ENCODE results near the gene IGHMBP2. TPM values are rescaled to one million over a fixed set of nuclear protein-coding genes. Genes with fewer than 3 reads are reported as not detected.

IGHMBP2 gene
- total RNA-seq, 1 experiment from 2014 or later, result 49.1 TPM

DNA sequence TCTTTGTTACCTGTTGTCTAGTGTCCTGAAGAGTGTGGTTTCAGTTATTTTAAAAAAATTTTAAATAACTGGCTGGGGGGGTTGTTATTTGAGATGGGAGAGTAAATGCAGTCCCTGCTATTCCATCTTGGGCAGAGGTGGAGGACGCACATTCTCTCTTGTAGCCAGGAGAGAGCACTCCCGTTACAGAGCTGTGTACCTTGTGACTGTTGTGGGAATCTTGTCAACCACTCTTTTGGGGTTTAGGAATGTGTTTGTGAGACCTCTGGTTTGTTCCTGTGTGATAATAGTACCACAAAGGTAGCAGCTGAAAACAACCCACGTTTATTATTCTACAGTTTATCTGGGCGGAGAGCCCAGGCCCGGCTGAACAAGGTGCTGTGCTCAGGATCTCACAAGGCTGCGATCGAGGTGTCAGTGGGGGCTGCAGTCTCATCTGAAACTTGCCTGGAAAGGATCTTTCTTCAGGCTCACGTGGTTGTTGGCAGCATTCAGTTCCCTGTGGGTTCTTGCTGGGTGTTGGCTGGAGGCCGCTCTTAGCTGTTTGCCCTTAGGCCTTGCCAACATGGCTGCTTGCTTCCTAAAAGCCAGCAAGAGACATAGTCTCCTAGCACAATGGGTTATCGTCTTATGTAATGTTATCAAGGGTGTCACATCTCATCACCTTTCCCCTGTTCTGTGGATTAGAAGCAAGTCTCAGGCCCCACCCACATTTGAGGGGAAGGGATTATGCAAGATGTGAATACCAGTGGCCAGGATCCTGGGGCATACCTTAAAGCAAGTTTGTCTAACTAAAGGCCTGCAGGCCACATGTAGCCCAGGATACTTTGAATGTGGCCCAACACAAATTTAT, 20.6 kb downstream of the IGHMBP2 start:
- ChIA-PET CTCF (no interaction called here), POLR2A (interaction anchor here (0.7 kb wide), 1 partner anchor 286 kb away, joined by 3 read pairs; no protein-coding TSS in a partner anchor)
- Mint-ChIP-seq H3K9me3 (ENCODE audit: unreplicated experiment) (peaks cover 25% of the 10 kb centered on the region), H3K36me3 (ENCODE audit: insufficient read depth, unreplicated experiment) (peaks cover 90% of the 10 kb centered on the region), H3K27ac (ENCODE audit: unreplicated experiment) (no peak overlapping the region), H3K4me3 (ENCODE audit: unreplicated experiment) (no peak overlapping the region), H3K27me3 (ENCODE audit: insufficient read depth, unreplicated experiment) (no peaks in the 10 kb centered on the region), H3K4me1 (ENCODE audit: low read depth, unreplicated experiment) (no peaks in the 10 kb centered on the region)
- TF ChIP-seq, protein P1, sequence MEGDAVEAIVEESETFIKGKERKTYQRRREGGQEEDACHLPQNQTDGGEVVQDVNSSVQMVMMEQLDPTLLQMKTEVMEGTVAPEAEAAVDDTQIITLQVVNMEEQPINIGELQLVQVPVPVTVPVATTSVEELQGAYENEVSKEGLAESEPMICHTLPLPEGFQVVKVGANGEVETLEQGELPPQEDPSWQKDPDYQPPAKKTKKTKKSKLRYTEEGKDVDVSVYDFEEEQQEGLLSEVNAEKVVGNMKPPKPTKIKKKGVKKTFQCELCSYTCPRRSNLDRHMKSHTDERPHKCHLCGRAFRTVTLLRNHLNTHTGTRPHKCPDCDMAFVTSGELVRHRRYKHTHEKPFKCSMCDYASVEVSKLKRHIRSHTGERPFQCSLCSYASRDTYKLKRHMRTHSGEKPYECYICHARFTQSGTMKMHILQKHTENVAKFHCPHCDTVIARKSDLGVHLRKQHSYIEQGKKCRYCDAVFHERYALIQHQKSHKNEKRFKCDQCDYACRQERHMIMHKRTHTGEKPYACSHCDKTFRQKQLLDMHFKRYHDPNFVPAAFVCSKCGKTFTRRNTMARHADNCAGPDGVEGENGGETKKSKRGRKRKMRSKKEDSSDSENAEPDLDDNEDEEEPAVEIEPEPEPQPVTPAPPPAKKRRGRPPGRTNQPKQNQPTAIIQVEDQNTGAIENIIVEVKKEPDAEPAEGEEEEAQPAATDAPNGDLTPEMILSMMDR (IDR thresholded peaks at IDR 0.05; ENCODE audit: insufficient read depth in 1 of 2, low read depth in 1 of 2, low read length in 1 of 2, severe bottlenecking in 1 of 2, unreplicated experiment in 1 of 2), result no peak
- no TSS peak for BruUV-seq (replicated peaks)
- Histone ChIP-seq H3K9me3 (peaks cover 14% of the 10 kb centered on the region), H3K4me1 (no peaks in the 10 kb centered on the region), H3K4me3 (ENCODE audit: low read depth, low read length) (no peak overlapping the region), H3K36me3 (ENCODE audit: control insufficient read depth, insufficient read depth, low read length) (peaks cover 13% of the 10 kb centered on the region), H3K27me3 (replicated peaks; ENCODE audit: control insufficient read depth, insufficient read depth, low read length) (no peaks in the 10 kb centered on the region)
- DNase-seq, result no peak
- intact Hi-C loops (cut with micrococcal nuclease; ENCODE audit: unreplicated experiment), result no loop called here

DNA sequence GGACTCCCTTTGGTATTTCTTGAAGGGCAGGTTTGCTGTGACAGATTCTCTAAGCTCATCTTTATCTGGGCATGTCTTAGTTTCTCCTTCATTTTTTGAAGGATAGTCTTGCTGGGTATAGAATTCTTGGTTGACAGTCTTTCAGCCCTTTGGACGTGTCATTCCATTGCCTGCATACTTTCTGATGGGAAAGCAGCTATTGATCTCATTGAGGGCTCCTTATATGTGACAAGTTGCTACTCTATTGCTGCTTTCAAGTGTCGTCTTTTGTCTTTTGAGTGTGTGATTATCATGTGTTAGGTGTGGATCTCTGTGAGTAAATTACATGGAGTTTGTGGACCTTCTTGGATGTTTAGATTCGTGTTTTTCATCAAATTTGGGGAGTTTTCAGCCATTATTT, 21.9 kb downstream of the IGHMBP2 start:
- no peaks in the 10 kb centered on the region for H3K4me1 ChIP-seq
- Mint-ChIP-seq H3K27ac (ENCODE audit: unreplicated experiment) (no peak overlapping the region), H3K9me3 (ENCODE audit: unreplicated experiment) (peaks cover 25% of the 10 kb centered on the region), H3K4me1 (ENCODE audit: low read depth, unreplicated experiment) (no peaks in the 10 kb centered on the region), H3K36me3 (ENCODE audit: insufficient read depth, unreplicated experiment) (peaks cover 85% of the 10 kb centered on the region), H3K4me3 (ENCODE audit: unreplicated experiment) (no peak overlapping the region), H3K27me3 (ENCODE audit: insufficient read depth, unreplicated experiment) (no peaks in the 10 kb centered on the region)
- no peak for DNase-seq
- peaks cover 12% of the 10 kb centered on the region for H3K36me3 ChIP-seq (ENCODE audit: control insufficient read depth, insufficient read depth, low read length)
- ChIA-PET POLR2A (no interaction called here), CTCF (no interaction called here)
- peaks cover 14% of the 10 kb centered on the region for H3K9me3 ChIP-seq
- H3K27me3 ChIP-seq (replicated peaks; ENCODE audit: control insufficient read depth, insufficient read depth, low read length), result no peaks in the 10 kb centered on the region
- no peak overlapping the region for H3K4me3 ChIP-seq (ENCODE audit: low read depth, low read length)
- TF ChIP-seq, protein P1 (IDR thresholded peaks at IDR 0.05; ENCODE audit: insufficient read depth in 1 of 2, low read depth in 1 of 2, low read length in 1 of 2, severe bottlenecking in 1 of 2, unreplicated experiment in 1 of 2), result no peak
- no TSS peak for BruUV-seq (replicated peaks)
- intact Hi-C loops (cut with micrococcal nuclease; ENCODE audit: unreplicated experiment), result no loop called here

DNA sequence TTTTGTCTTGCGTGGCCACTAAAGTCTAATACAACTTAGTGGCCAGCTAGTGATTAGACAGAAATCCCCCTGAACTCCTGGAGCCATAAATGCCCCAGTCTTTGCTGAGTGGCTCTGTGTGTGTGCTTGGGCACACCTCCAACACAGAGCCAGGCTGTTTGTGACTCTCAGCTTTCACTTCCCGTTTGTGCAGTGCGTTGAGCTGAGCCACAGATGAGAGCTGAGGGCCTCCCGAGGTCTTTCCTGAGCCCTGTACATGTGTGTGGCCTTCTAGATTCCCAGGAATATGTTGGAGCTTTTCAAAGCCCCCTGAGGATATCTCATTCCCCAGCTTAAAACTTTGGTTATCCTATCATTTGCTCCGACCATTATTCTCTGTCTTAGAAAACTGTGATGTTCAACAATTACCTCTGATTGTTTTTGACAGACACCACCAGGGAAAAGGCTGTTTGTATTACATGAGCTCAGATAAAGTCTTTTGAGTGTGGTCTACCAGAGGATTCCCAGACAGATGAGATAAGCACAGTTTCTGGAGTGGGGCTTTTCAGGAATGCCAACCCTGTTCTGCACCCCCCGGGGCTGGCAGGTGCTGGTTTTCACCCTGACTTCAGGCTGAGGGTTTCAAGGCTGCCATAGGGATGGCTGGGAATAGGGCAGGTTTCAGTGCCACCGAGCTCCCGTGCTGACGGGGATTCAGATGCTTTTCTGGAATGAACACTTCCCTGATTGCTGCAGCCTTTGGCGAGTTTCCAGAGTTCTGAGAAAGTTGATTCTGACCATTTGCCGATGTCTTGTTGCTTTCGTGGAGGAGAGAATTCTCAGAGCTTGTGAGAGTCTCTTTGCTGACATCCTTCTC, 23.8 kb downstream of the IGHMBP2 start:
- peaks cover 25% of the 10 kb centered on the region for H3K9me3 Mint-ChIP-seq (ENCODE audit: unreplicated experiment)
- peaks cover 82% of the 10 kb centered on the region for H3K36me3 Mint-ChIP-seq (ENCODE audit: insufficient read depth, unreplicated experiment)
- no peaks in the 10 kb centered on the region for H3K4me1 Mint-ChIP-seq (ENCODE audit: low read depth, unreplicated experiment)
- H3K4me3 Mint-ChIP-seq (ENCODE audit: unreplicated experiment), result no peak overlapping the region
- H3K27ac Mint-ChIP-seq (ENCODE audit: unreplicated experiment), result no peak overlapping the region
- TF ChIP-seq, protein P1 (IDR thresholded peaks at IDR 0.05; ENCODE audit: insufficient read depth in 1 of 2, low read depth in 1 of 2, low read length in 1 of 2, severe bottlenecking in 1 of 2, unreplicated experiment in 1 of 2), result no peak
- intact Hi-C loops (cut with micrococcal nuclease; ENCODE audit: unreplicated experiment), result no loop called here
- H3K4me3 ChIP-seq (ENCODE audit: low read depth, low read length), result no peak overlapping the region
- H3K27me3 Mint-ChIP-seq (ENCODE audit: insufficient read depth, unreplicated experiment), result no peaks in the 10 kb centered on the region
- ChIA-PET POLR2A (no interaction called here), CTCF (no interaction called here)
- no peaks in the 10 kb centered on the region for H3K4me1 ChIP-seq
- no TSS peak for BruUV-seq (replicated peaks)
- no peaks in the 10 kb centered on the region for H3K27me3 ChIP-seq (replicated peaks; ENCODE audit: control insufficient read depth, insufficient read depth, low read length)
- H3K36me3 ChIP-seq (ENCODE audit: control insufficient read depth, insufficient read depth, low read length), result peaks cover 10% of the 10 kb centered on the region
- H3K9me3 ChIP-seq, result peaks cover 14% of the 10 kb centered on the region
- DNase-seq, result no peak

Measured in Caco-2 (cell line).